GM12892 (cell line): ENCODE data around the gene GNA14.

Experiments
- POLR2A ChIP-seq: IDR thresholded peaks from 2 replicates; pipeline ENCODE4 v1.6.1; 2011; ENCODE audit warnings: low read depth, low read length, control low read depth
- POLR2AphosphoS5 ChIP-seq: IDR thresholded peaks from 2 replicates; pipeline ENCODE4 v1.6.1; 2011; ENCODE audit warnings: low read depth, low read length, control low read depth

DNA sequence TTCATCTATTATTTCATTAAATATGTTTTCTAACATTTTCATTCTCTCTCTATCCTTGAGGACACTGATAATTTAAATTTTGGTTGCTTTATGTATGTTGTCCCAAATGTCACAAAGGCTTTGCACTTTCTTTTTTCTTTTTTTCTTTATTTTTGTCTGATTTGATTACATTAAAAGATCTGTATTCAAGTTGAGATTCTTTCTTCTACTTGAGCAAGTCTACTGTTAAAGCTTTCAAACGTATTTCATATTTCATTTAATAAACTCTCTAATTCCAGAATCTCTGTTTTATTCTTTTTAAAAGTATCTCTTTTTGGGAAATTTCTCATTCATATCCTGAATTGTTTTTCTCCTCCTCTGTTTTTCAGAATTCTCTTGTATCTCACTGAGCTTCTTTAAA lies 106.5 kb downstream of the GNA14 start:
- TF ChIP-seq POLR2AphosphoS5 (no peak), POLR2A (no peak)
